Activated T-helper 1 cell treated with anti-CD3 and anti-CD28 coated beads, Interleukin-2, amount 50 U/mL, for 16 hours (primary cell): ENCODE data around the gene SENP5.

Experiments used
- DNase-seq, 2 donors: peaks; one replicate each; pipeline ENCODE4 v3.0.0-alpha.2; 2020; ENCODE audit warnings: low read depth in 1 of 2, low spot score in 1 of 2

SENP5 gene

DNA sequence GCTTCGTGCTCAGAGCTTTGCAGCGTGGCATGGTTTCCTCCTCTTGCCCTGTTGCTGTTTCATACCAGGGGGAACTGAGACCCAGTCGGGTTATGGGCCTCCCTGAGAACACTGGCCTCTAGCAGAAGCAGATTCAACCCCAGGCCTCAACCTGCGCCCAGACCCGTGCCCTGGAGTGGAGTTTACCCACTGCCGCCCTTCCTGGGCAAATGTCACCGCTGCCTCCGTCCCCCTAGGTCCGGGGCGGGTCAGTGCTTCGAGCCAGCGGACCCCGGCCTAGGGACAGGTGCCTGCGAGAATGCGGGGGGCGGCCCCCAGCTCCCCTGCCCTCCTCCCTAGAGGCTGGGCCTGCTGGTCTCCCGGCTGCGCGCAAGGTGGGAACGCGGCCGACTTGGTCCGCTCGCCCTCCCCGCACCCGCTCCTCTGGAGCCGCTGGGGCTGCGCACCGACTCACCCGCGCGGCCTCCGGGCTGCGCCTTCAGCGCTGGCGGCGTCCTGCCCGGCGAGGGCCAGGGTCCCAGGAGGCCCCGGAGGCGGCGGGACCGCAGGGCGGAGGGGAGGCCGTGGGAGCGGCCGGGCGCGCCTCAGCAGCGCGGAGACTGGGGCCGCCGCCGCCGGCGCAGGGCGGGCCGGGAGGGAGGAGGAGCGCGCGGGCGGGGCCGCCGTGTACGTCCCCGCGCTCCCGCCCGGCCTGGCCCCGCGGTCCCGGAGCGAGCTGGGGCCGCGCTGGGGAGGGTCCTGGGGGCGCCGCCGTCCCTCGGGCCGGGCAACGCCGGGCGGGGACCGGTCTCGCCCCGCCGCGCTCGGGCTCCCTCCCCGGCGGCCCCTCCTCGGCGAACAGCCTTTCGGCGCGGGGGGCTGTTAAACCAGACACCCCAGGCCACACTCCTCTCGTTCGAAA lies 100.8 kb downstream of the SENP5 start, which contains the start of gene PIGZ:
TSS of gene PIGZ (minus strand) at position 601 of the 901 bp plus-strand sequence. CDS start 16,802 bp downstream, outside the sequence.
- peak in 1 of 2 donors; percentile 16 for DNase-seq

DNA sequence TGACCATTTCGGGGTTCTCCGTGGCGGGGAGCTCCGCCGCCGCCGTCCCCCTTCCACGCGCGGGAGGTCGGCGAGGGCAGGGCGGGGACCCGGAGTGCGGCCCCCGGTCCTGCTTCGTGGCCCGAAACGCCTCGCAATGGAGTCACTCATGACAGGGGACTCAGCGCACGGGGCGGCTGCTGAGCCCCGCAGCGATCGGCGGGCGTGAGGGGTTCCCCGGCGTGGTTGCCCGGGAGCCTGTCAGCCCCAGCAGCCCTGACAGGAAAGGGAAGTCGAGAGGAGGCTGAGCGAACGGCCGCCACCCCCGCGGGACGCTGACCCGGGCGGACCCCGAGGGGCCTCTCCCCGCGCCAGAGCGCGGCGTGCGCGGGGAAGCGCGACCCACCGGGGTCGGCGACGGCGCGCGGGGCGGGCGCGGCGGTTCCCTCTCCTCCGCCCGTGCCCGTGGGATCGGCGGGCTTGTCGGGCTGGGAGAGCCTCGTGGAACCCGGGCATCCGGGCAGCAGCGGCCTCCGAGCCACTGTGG lies 101.5 kb downstream of the SENP5 start:
- peak in 1 of 2 donors; percentile 20 for DNase-seq

GRCh38 chr3:196969660-196970546 lies 102.2 kb downstream of the SENP5 start:
- DNase-seq, result peak; percentile 26 to 57

- DNase-seq, result no peak
These were observed 102.9 kb downstream of the SENP5 start for GRCh38 chr3:196970547-196971093.

GRCh38 chr3:196971094-196971698 lies 103.5 kb downstream of the SENP5 start:
- no peak for DNase-seq

DNA sequence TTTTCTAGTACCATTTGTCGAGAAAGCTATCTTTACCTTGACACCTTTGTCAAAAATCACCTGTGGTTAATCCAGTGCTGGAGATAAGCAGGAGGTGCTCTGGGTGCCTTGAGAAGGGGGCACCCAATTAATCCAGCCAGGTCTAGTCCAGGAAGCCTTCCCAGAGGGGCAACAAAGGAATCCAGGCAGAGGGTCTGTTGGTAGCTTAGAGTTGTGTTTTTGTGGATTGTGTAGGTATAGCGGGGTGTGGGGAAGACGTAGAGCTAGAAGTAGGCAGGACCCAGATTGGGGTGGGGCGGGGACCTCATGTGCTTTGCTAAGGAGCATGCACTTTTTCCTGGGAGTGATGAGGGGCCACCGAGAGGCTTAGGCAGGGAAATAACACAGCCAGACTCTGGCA lies 106.9 kb downstream of the SENP5 start:
- no peak for DNase-seq

GRCh38 chr3:196975349-196975748 lies 107.6 kb downstream of the SENP5 start:
- no peak for DNase-seq

DNA sequence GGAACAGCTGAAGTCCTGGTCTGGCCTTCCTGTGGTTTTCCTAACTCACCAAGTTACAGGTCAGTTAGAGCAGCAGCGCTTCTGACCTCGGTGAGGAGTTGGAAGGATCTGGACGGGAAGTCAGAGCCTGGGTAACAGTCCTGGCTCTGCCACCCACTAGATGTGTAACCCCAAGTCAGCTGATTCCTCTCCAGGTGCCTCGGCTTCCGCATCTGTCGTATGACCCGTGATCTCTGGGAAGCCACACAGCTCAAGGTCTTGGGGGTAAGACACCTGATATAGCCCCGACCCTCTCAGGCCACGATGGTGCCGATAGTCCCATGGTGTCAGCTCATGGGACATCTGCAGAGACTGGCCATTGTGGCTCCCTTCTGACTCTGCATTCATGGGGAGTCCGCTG lies 109.2 kb downstream of the SENP5 start:
- no peak for DNase-seq

- no peak for DNase-seq
These were observed 111.8 kb downstream of the SENP5 start for GRCh38 chr3:196979545-196979944.

- DNase-seq, result no peak
These were observed 113.9 kb downstream of the SENP5 start for GRCh38 chr3:196981657-196982056.

- DNase-seq, result no peak
These were observed 115.5 kb downstream of the SENP5 start for GRCh38 chr3:196983186-196983585.
